GM23338 (cell line): ENCODE results near the gene FRK. TPM values are rescaled to one million over a fixed set of nuclear protein-coding genes. Genes with fewer than 3 reads are reported as not detected.

Source experiments
- ATAC-seq: fragments of 200-7000 bp; cut with Tn5 transposase; 3 replicates; pipeline ENCODE4 v1.9.1; 2020
- DNase-seq: peaks from one replicate; pipeline ENCODE4 v3.0.0-alpha.2; 2015; ENCODE audit warnings: low spot score
- H2AFZ ChIP-seq: fragments of 200-600 bp; sonication (generic); 2 replicates; pipeline ENCODE4 v1.8.0; 2016; ENCODE audit warnings: antibody characterized with exemption, mild to moderate bottlenecking, moderate library complexity
- H3F3A ChIP-seq: fragments of 200-600 bp; sonication (generic); replicated peaks from 2 replicates; pipeline ENCODE4 v1.8.0; 2017; ENCODE audit warnings: antibody characterized with exemption, mixed run types, low read depth
- H3K27ac ChIP-seq: fragments of 200-600 bp; sonication (generic); 2 replicates; pipeline ENCODE4 v1.6.1; 2016; ENCODE audit warnings: low read depth
- H3K27me3 ChIP-seq: fragments of 200-600 bp; sonication (generic); 2 replicates; pipeline ENCODE4 v1.8.0; 2016; ENCODE audit warnings: mild to moderate bottlenecking, mixed run types, moderate library complexity; ENCODE audit not compliant: insufficient read depth
- H3K36me3 ChIP-seq: fragments of 200-600 bp; sonication (generic); 2 replicates; pipeline ENCODE4 v1.8.0; 2016; ENCODE audit warnings: mild to moderate bottlenecking; ENCODE audit not compliant: insufficient read depth
- H3K4me1 ChIP-seq: fragments of 200-600 bp; sonication (generic); 2 replicates; pipeline ENCODE4 v1.8.0; 2016; ENCODE audit warnings: mild to moderate bottlenecking, moderate library complexity; ENCODE audit not compliant: insufficient read depth
- H3K4me2 ChIP-seq: fragments of 200-600 bp; sonication (generic); 2 replicates; pipeline ENCODE4 v1.7.1; 2017; ENCODE audit warnings: mixed run types
- H3K4me3 ChIP-seq: fragments of 200-600 bp; sonication (generic); 2 replicates; pipeline ENCODE4 v1.6.1; 2016; ENCODE audit warnings: mixed run types
- H3K79me2 ChIP-seq: fragments of 200-600 bp; sonication (generic); replicated peaks from 2 replicates; pipeline ENCODE4 v1.8.0; 2017; ENCODE audit warnings: mild to moderate bottlenecking; ENCODE audit not compliant: insufficient read depth
- H3K9me2 ChIP-seq: fragments of 200-600 bp; sonication (generic); 2 replicates; pipeline ENCODE4 v1.8.0; 2017; ENCODE audit not compliant: insufficient read depth
- H4K20me1 ChIP-seq: fragments of 200-600 bp; sonication (generic); replicated peaks from 2 replicates; pipeline ENCODE4 v1.8.0; 2017; ENCODE audit warnings: mild to moderate bottlenecking; ENCODE audit not compliant: insufficient read depth
- H3K27ac Mint-ChIP-seq: 2 replicates; pipeline ENCODE4 v1.8.0; 2020; ENCODE audit warnings: inconsistent platforms, mild to moderate bottlenecking, moderate library complexity, mixed read lengths
- H3K27me3 Mint-ChIP-seq: 3 replicates; pipeline ENCODE4 v1.8.0; 2022; ENCODE audit warnings: low read depth, mild to moderate bottlenecking, moderate library complexity, mixed read lengths, inconsistent platforms; ENCODE audit not compliant: insufficient read depth, poor library complexity
- H3K36me3 Mint-ChIP-seq: 3 replicates; pipeline ENCODE4 v1.8.0; 2021; ENCODE audit warnings: low read depth, mild to moderate bottlenecking, inconsistent platforms, moderate library complexity, mixed read lengths
- H3K4me1 Mint-ChIP-seq: 3 replicates; pipeline ENCODE4 v1.8.0; 2020; ENCODE audit warnings: mild to moderate bottlenecking, inconsistent platforms, mixed read lengths
- H3K4me3 Mint-ChIP-seq: 3 replicates; pipeline ENCODE4 v1.8.0; 2021; ENCODE audit warnings: moderate library complexity, mild to moderate bottlenecking, inconsistent platforms, mixed read lengths
- H3K9me3 Mint-ChIP-seq: 3 replicates; pipeline ENCODE4 v1.8.0; 2020; ENCODE audit warnings: moderate library complexity, mild to moderate bottlenecking, inconsistent platforms, mixed read lengths
- EZH2phosphoT487 ChIP-seq: fragments of 200-600 bp; sonication (generic); IDR thresholded peaks from one replicate; pipeline ENCODE4 v1.8.1; 2018; ENCODE audit warnings: antibody characterized with exemption; ENCODE audit not compliant: unreplicated experiment
- JUNB ChIP-seq: IDR thresholded peaks from one replicate; pipeline ENCODE4 v1.6.1; 2016; ENCODE audit warnings: antibody characterized with exemption; ENCODE audit not compliant: unreplicated experiment
- POLR2AphosphoS5 ChIP-seq: IDR thresholded peaks from 2 replicates; pipeline ENCODE4 v1.6.1; 2016; ENCODE audit warnings: antibody characterized with exemption, low read depth
- ZNF114 ChIP-seq: fragments of 250-450 bp; sonication (Bioruptor Pico); IDR thresholded peaks from 2 replicates; pipeline ENCODE4 v1.5.0; 2020; ENCODE audit warnings: mild to moderate bottlenecking, moderate library complexity
- ZNF331 ChIP-seq: fragments of 250-450 bp; sonication (Bioruptor Pico); IDR thresholded peaks from 2 replicates; pipeline ENCODE4 v1.5.0; 2020; ENCODE audit warnings: low read depth, mild to moderate bottlenecking, moderate library complexity
- polyA plus RNA-seq: library from polyadenylated mRNA; unstranded; fragments of >200 nt; fragmentation: Nextera tagmentation; extraction: Ambion mirVana; gene quantifications from 2 replicates; pipeline ENCODE4 v1.2.1, GENCODE V29; 2016
- total RNA-seq: library from RNA; depleted of rRNA; stranded (reverse); fragments of >200 nt; shearing (Covaris generic); gene quantifications from 2 replicates; pipeline ENCODE4 v1.2.3, GENCODE V29; 2014
- TF ChIP-seq, protein P1 (sequence below), 2 experiments: fragments of 200-600 bp in 1 of 2; sonication (generic) in 1 of 2; conservative IDR thresholded peaks; 2 replicates each; pipeline versions ENCODE4 v1.5.1 to v1.6.1; 2016 to 2017; ENCODE audit warnings: antibody characterized with exemption in 2 of 2, low read depth in 2 of 2, mild to moderate bottlenecking in 2 of 2, moderate library complexity in 1 of 2
- TF ChIP-seq, protein P2 (sequence below): fragments of 250-450 bp; sonication (Bioruptor Pico); IDR thresholded peaks from 2 replicates; pipeline ENCODE4 v1.5.0; 2020; ENCODE audit warnings: mild to moderate bottlenecking, moderate library complexity
- TF ChIP-seq, protein P3 (sequence below): IDR thresholded peaks from 2 replicates; pipeline ENCODE4 v1.6.1; 2016; ENCODE audit warnings: antibody characterized with exemption

FRK gene
- total and polyA plus RNA-seq, 2 experiments from 2014 or later = 0.06 to 0.24 TPM

DNA sequence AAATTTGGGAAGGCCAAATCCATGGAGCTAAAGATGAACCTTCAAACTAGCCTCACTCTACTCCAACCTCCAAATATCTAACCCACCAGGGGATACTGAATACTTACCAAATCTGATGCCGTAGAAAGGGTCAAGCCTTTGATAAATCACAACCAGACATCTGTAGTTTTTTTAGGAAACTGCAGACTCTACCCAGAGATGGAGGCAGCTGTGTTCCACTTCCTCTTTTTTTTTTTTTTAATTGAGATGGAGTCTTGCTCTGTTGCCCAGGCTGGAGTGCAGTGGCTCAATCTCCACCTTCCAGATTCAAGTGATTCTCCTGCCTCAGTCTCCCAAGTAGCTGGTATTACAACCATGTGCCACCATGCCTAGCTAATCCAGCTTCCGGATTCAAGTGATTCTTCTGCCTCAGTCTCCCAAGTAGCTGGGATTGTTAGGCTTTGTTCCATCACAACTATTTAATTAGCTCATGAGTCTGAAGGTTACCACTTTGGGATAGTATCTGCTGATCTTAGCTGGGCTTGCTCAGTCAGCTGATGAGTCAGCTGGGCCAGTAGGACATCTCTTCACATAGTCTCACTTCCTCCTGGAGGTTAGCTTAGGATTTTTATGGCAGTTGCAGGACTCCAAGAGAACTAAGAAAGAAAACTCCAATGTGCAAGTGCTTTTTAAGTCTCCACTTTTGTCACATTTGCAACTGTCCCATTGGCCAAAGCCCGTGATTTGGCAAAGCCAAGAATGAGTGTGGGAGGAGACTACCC, 13.3 kb downstream of the FRK start:
- Histone ChIP-seq H3F3A (no peaks in the 10 kb centered on the region), H3K27me3 (no peaks in the 10 kb centered on the region), H2AFZ (no peak overlapping the region), H3K9me2 (no peaks in the 10 kb centered on the region), H3K4me3 (no peak overlapping the region), H3K4me1 (no peaks in the 10 kb centered on the region), H3K27ac (no peak overlapping the region), H3K36me3 (no peaks in the 10 kb centered on the region), H3K79me2 (no peaks in the 10 kb centered on the region), H4K20me1 (no peaks in the 10 kb centered on the region), H3K4me2 (no peak overlapping the region)
- Mint-ChIP-seq H3K27ac (no peak overlapping the region), H3K4me1 (no peaks in the 10 kb centered on the region), H3K36me3 (no peaks in the 10 kb centered on the region), H3K9me3 (no peaks in the 10 kb centered on the region; the same call in 2 of the 3 replicates), H3K4me3 (no peak overlapping the region), H3K27me3 (no peaks in the 10 kb centered on the region)
- no peak for TF ChIP-seq POLR2AphosphoS5
- TF ChIP-seq, protein P1, sequence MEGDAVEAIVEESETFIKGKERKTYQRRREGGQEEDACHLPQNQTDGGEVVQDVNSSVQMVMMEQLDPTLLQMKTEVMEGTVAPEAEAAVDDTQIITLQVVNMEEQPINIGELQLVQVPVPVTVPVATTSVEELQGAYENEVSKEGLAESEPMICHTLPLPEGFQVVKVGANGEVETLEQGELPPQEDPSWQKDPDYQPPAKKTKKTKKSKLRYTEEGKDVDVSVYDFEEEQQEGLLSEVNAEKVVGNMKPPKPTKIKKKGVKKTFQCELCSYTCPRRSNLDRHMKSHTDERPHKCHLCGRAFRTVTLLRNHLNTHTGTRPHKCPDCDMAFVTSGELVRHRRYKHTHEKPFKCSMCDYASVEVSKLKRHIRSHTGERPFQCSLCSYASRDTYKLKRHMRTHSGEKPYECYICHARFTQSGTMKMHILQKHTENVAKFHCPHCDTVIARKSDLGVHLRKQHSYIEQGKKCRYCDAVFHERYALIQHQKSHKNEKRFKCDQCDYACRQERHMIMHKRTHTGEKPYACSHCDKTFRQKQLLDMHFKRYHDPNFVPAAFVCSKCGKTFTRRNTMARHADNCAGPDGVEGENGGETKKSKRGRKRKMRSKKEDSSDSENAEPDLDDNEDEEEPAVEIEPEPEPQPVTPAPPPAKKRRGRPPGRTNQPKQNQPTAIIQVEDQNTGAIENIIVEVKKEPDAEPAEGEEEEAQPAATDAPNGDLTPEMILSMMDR (conservative IDR thresholded peaks at IDR 0.05; ENCODE audit: low read depth in 2 of 2) = no peak
- no peak for TF ChIP-seq JUNB
- TF ChIP-seq, protein P2, sequence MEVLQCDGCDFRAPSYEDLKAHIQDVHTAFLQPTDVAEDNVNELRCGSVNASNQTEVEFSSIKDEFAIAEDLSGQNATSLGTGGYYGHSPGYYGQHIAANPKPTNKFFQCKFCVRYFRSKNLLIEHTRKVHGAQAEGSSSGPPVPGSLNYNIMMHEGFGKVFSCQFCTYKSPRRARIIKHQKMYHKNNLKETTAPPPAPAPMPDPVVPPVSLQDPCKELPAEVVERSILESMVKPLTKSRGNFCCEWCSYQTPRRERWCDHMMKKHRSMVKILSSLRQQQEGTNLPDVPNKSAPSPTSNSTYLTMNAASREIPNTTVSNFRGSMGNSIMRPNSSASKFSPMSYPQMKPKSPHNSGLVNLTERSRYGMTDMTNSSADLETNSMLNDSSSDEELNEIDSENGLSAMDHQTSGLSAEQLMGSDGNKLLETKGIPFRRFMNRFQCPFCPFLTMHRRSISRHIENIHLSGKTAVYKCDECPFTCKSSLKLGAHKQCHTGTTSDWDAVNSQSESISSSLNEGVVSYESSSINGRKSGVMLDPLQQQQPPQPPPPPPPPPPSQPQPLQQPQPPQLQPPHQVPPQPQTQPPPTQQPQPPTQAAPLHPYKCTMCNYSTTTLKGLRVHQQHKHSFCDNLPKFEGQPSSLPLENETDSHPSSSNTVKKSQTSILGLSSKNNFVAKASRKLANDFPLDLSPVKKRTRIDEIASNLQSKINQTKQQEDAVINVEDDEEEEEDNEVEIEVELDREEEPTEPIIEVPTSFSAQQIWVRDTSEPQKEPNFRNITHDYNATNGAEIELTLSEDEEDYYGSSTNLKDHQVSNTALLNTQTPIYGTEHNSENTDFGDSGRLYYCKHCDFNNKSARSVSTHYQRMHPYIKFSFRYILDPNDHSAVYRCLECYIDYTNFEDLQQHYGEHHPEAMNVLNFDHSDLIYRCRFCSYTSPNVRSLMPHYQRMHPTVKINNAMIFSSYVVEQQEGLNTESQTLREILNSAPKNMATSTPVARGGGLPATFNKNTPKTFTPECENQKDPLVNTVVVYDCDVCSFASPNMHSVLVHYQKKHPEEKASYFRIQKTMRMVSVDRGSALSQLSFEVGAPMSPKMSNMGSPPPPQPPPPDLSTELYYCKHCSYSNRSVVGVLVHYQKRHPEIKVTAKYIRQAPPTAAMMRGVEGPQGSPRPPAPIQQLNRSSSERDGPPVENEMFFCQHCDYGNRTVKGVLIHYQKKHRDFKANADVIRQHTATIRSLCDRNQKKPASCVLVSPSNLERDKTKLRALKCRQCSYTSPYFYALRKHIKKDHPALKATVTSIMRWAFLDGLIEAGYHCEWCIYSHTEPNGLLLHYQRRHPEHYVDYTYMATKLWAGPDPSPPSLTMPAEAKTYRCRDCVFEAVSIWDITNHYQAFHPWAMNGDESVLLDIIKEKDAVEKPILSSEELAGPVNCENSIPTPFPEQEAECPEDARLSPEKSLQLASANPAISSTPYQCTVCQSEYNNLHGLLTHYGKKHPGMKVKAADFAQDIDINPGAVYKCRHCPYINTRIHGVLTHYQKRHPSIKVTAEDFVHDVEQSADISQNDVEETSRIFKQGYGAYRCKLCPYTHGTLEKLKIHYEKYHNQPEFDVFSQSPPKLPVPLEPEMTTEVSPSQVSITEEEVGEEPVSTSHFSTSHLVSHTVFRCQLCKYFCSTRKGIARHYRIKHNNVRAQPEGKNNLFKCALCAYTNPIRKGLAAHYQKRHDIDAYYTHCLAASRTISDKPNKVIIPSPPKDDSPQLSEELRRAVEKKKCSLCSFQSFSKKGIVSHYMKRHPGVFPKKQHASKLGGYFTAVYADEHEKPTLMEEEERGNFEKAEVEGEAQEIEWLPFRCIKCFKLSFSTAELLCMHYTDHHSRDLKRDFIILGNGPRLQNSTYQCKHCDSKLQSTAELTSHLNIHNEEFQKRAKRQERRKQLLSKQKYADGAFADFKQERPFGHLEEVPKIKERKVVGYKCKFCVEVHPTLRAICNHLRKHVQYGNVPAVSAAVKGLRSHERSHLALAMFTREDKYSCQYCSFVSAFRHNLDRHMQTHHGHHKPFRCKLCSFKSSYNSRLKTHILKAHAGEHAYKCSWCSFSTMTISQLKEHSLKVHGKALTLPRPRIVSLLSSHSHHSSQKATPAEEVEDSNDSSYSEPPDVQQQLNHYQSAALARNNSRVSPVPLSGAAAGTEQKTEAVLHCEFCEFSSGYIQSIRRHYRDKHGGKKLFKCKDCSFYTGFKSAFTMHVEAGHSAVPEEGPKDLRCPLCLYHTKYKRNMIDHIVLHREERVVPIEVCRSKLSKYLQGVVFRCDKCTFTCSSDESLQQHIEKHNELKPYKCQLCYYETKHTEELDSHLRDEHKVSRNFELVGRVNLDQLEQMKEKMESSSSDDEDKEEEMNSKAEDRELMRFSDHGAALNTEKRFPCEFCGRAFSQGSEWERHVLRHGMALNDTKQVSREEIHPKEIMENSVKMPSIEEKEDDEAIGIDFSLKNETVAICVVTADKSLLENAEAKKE (CRISPR knock-in tag) = no peak
- TF ChIP-seq ZNF114 (CRISPR knock-in tag) = no peak
- no peak for TF ChIP-seq EZH2phosphoT487
- TF ChIP-seq, protein P3, sequence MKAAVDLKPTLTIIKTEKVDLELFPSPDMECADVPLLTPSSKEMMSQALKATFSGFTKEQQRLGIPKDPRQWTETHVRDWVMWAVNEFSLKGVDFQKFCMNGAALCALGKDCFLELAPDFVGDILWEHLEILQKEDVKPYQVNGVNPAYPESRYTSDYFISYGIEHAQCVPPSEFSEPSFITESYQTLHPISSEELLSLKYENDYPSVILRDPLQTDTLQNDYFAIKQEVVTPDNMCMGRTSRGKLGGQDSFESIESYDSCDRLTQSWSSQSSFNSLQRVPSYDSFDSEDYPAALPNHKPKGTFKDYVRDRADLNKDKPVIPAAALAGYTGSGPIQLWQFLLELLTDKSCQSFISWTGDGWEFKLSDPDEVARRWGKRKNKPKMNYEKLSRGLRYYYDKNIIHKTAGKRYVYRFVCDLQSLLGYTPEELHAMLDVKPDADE = no peak
- no peak for TF ChIP-seq ZNF331 (CRISPR knock-in tag)
- DNase-seq = no peak
- ATAC-seq = no peak
